ENCODE results near the gene TENM3.

Gene TENM3

DNA sequence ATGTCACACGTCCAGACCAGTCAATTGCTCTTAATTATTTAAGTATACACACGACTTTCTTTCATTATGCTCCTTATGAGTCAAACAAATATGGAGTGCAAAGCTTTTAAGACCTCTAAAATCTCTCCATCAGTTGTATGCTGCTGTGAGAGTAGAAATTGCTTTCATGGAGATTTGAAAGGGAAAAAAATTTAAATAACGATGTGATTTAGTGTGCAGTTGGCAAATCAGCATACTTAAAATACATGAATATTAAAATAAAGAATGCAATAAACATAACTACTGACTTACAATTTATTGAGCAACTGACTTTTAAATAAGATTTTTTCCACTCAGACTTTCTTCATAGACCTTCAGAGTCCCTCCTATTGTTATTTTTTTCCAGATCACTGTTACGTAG, 9.0 kb downstream of the TENM3 start:
- no CpG with 5 or more reads among the region's 4 CpGs for WGBS, 2 experiments (ENCODE audit: insufficient coverage in 2 of 2)
- Histone ChIP-seq H3K9me3 (ENCODE audit: control insufficient read depth, low read length) (peaks cover 3% of the 10 kb centered on the region), H3K27ac (ENCODE audit: low read depth, low read length, severe bottlenecking) (no peak overlapping the region), H3K4me3 (ENCODE audit: extremely low read depth, insufficient read depth, low read length, poor library complexity, severe bottlenecking) (no peak overlapping the region), H3K36me3 (ENCODE audit: control insufficient read depth, insufficient read depth, low read length) (peaks cover 40% of the 10 kb centered on the region), H3K4me1 (ENCODE audit: control insufficient read depth, insufficient read depth, low read length, poor library complexity, severe bottlenecking) (peaks cover 30% of the 10 kb centered on the region)

DNA sequence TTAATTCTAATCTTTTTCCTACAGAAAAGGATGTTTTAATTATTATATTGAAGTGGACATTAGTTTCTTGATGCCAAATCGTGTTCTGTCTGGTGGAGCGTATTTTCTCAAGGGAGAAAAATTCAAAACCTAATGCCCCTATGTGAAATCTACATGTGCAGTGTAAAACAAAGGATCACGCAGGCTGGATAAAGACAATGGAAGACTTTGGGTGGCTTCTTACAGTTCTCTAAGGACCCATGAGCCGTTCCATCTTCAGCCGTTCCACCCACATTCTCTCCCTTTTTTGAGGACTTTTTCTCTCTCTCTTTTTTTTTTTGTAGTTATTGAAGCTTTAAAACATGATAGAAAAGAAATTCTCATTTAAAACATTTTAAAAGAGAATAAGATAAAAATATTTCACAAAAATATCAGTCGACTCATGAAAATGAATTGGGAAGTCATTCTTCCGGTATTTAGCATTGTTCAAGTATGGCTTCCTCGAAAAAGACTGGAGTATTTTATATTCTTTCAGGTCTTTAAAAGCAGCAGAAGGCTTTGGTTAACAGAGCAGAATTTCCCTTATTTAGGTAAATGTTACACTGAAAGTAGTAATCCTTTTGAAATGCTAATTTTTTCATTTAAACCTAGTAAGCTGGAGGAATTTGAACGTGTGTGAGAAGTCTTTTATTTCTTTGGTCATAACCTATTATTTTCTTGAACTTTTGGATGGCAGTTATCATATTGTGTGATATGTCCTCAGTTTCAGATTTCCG, 11.0 kb downstream of the TENM3 start:
- peaks cover 6% of the 10 kb centered on the region for H3K9me3 ChIP-seq (ENCODE audit: control insufficient read depth, low read length)
- H3K27ac ChIP-seq (ENCODE audit: low read depth, low read length, severe bottlenecking): no peak overlapping the region
- H3K36me3 ChIP-seq (ENCODE audit: control insufficient read depth, insufficient read depth, low read length): peaks cover 35% of the 10 kb centered on the region
- WGBS, 2 experiments (ENCODE audit: insufficient coverage in 2 of 2): 63% methylated on average over 1 of the region's 10 CpGs; no CpG with 5 or more reads in 1 of the 2 experiments
- no peak overlapping the region for H3K4me3 ChIP-seq (ENCODE audit: extremely low read depth, insufficient read depth, low read length, poor library complexity, severe bottlenecking)
- peaks cover 24% of the 10 kb centered on the region for H3K4me1 ChIP-seq (ENCODE audit: control insufficient read depth, insufficient read depth, low read length, poor library complexity, severe bottlenecking)

DNA sequence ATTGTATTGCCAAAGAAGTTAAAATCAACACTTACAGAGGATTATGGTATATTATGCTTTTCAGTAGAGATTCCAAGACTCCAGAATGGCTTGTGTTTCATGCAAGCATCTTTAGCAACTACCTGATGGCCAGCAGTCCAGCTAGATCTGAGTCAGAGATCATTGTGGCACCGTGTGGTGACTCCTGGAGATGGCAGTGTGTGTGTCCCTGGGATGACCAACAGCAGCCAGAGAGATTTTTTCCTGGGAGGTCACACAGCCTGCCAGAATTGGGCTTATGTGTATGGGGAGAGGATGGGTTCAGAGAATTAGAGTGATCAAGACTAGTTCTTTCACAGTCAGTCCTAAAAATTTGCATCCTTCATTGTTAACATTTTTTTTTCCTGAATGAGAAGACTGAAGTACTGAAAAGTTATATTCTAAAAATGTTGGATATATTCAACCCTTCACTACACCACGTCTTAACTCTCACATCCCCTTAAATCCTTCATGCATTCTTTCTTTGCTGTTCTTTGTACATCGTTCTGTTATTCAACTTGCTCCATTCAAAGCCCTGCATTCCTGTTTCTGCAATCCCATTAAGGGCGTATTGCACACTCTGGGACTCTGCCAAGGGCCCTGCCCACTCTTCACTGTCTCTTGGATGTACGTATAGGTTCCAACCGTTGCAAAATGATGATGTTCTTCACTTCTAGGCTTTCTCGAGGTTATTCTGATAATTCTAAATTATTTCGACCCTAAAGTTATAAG, 12.4 kb downstream of the TENM3 start:
- H3K27ac ChIP-seq (ENCODE audit: low read depth, low read length, severe bottlenecking): no peak overlapping the region
- peaks cover 6% of the 10 kb centered on the region for H3K9me3 ChIP-seq (ENCODE audit: control insufficient read depth, low read length)
- H3K4me1 ChIP-seq (ENCODE audit: control insufficient read depth, insufficient read depth, low read length, poor library complexity, severe bottlenecking): peaks cover 21% of the 10 kb centered on the region
- H3K36me3 ChIP-seq (ENCODE audit: control insufficient read depth, insufficient read depth, low read length): peaks cover 36% of the 10 kb centered on the region
- no peak overlapping the region for H3K4me3 ChIP-seq (ENCODE audit: extremely low read depth, insufficient read depth, low read length, poor library complexity, severe bottlenecking)
- WGBS, 2 experiments (ENCODE audit: insufficient coverage in 2 of 2): 69 to 76% methylated on average over 6 to 8 of the region's 8 CpGs

DNA sequence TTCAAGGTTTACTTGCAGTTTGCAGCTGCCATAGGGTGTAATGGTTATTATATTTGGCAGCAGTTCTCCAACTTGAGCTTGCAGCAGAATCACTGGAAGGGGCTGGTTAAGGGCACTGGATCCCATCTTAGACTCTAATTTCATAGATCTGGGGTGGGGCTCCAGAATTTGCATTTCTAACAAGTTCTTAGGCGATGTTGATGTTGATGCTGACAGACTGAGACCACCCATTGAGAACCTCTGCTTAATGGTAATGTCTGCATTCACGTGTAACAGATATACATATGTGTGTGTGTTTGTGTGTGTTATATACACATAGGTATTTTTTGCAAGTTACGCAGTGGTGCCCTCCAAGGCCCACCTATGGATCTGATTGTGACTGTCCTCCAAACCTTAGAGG, 13.8 kb downstream of the TENM3 start:
- Histone ChIP-seq H3K9me3 (ENCODE audit: control insufficient read depth, low read length) (peaks cover 6% of the 10 kb centered on the region), H3K36me3 (ENCODE audit: control insufficient read depth, insufficient read depth, low read length) (peaks cover 39% of the 10 kb centered on the region), H3K4me3 (ENCODE audit: extremely low read depth, insufficient read depth, low read length, poor library complexity, severe bottlenecking) (no peak overlapping the region), H3K27ac (ENCODE audit: low read depth, low read length, severe bottlenecking) (no peak overlapping the region), H3K4me1 (ENCODE audit: control insufficient read depth, insufficient read depth, low read length, poor library complexity, severe bottlenecking) (peaks cover 18% of the 10 kb centered on the region)
- WGBS, 2 experiments (ENCODE audit: insufficient coverage in 2 of 2): 64% methylated on average over 2 to 3 of the region's 3 CpGs

DNA sequence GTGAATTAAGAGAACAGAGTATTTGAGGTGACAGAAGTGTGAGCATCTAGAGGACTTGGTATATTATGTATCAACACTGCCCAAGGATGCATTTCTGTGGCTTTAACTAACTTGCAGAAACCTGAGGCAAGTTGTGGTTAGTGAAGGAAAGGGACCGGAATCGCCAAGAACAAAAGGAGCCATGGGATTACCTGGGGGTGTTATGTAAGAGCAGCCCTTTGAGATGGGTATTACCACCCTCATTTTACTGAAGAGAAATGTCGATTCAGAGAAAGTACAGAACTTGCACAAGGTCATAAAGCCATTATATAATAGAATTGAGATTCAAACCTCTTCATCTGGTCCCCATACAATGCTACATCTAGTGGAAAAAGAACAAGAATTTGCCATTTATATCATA, 14.3 kb downstream of the TENM3 start:
- peaks cover 39% of the 10 kb centered on the region for H3K36me3 ChIP-seq (ENCODE audit: control insufficient read depth, insufficient read depth, low read length)
- WGBS, 2 experiments (ENCODE audit: insufficient coverage in 2 of 2): 60% methylated on average over 1 of the region's 3 CpGs; no CpG with 5 or more reads in 1 of the 2 experiments
- peaks cover 6% of the 10 kb centered on the region for H3K9me3 ChIP-seq (ENCODE audit: control insufficient read depth, low read length)
- no peak overlapping the region for H3K4me3 ChIP-seq (ENCODE audit: extremely low read depth, insufficient read depth, low read length, poor library complexity, severe bottlenecking)
- no peak overlapping the region for H3K27ac ChIP-seq (ENCODE audit: low read depth, low read length, severe bottlenecking)
- peaks cover 17% of the 10 kb centered on the region for H3K4me1 ChIP-seq (ENCODE audit: control insufficient read depth, insufficient read depth, low read length, poor library complexity, severe bottlenecking)

DNA sequence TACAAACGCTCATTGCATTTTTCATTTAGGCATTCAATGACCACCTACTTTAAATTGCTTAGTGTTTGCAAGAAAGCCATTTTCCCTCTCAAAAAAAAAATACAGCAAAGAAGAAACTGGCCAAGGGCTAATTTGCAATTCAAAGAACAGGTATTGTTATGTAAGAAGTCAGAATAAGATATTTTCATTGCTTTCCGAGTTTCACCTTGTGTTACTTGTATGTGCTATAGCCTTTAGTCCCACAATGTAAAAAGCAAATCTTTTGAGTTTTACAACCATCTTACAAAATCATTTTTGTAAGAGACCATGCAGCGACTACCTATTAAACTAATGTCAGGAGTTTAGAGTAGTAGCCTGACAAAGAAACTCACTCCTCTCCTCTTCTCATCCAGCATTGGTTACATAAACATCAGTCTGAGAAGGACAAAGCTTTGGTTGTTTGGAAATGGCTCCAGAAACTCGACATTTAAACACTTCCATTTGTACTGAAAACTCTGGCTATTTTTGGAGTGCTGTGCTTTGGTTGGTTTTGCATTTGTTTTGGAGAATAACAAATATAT, 15.3 kb downstream of the TENM3 start:
- Histone ChIP-seq H3K27ac (ENCODE audit: low read depth, low read length, severe bottlenecking) (no peak overlapping the region), H3K4me1 (ENCODE audit: control insufficient read depth, insufficient read depth, low read length, poor library complexity, severe bottlenecking) (peaks cover 16% of the 10 kb centered on the region), H3K9me3 (ENCODE audit: control insufficient read depth, low read length) (peaks cover 11% of the 10 kb centered on the region), H3K4me3 (ENCODE audit: extremely low read depth, insufficient read depth, low read length, poor library complexity, severe bottlenecking) (no peak overlapping the region), H3K36me3 (ENCODE audit: control insufficient read depth, insufficient read depth, low read length) (peaks cover 49% of the 10 kb centered on the region)
- WGBS, 2 experiments (ENCODE audit: insufficient coverage in 2 of 2): 0 to 71% methylated on average over 1 of the region's 4 CpGs

DNA sequence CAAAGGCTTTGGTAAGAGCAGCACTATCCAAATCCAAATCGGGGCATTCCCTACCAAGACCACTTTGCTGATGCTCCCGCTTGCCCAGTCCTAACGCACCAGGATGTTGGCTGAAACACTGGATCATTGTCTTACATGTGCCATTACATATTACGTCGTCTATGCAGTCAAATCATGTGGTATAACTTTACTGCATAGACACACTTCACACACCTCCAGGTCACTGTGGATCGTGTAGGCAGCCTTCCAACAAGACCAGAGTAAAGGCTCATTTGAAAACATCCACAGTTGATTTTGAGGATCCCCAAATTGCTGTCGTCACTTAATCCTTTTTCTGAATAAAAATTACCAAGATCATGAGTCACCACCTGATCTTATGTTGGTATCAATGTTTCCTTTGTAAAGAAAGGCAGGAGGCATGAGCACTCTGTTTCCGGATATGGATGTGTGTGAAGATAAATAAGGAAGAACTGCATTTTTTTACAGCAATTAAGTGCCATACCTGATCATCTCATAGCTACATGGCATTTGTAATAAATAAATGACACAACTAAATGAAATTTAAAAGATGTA, 18.5 kb downstream of the TENM3 start:
- Histone ChIP-seq H3K4me1 (ENCODE audit: control insufficient read depth, insufficient read depth, low read length, poor library complexity, severe bottlenecking) (peaks cover 2% of the 10 kb centered on the region), H3K9me3 (ENCODE audit: control insufficient read depth, low read length) (peaks cover 13% of the 10 kb centered on the region), H3K27ac (ENCODE audit: low read depth, low read length, severe bottlenecking) (no peak overlapping the region), H3K36me3 (ENCODE audit: control insufficient read depth, insufficient read depth, low read length) (peaks cover 56% of the 10 kb centered on the region), H3K4me3 (ENCODE audit: extremely low read depth, insufficient read depth, low read length, poor library complexity, severe bottlenecking) (no peak overlapping the region)
- WGBS, 2 experiments (ENCODE audit: insufficient coverage in 2 of 2): 95 to 96% methylated on average over 6 of the region's 8 CpGs

DNA sequence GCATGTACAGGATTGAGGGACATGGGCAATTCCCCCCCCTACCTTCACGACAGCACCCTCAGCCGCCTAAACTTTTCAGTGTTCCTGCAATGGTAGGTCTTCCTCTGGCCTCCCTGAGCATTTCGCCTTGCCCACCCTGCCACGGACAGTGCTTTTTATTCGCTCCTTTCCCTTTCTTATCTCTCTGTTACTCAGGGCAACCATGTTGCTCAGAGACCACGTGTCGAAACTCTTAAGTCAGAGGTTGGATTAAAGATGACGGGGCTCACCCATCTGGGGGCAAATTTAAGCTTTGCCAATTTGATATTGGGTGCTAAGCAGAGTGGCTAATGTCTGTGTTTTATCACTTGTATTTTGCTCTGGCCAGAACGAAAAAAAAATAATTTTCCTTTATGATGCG, 20.4 kb downstream of the TENM3 start:
- Histone ChIP-seq H3K4me1 (ENCODE audit: control insufficient read depth, insufficient read depth, low read length, poor library complexity, severe bottlenecking) (peaks cover 2% of the 10 kb centered on the region), H3K9me3 (ENCODE audit: control insufficient read depth, low read length) (peaks cover 7% of the 10 kb centered on the region), H3K4me3 (ENCODE audit: extremely low read depth, insufficient read depth, low read length, poor library complexity, severe bottlenecking) (no peak overlapping the region), H3K27ac (ENCODE audit: low read depth, low read length, severe bottlenecking) (no peak overlapping the region), H3K36me3 (ENCODE audit: control insufficient read depth, insufficient read depth, low read length) (peaks cover 56% of the 10 kb centered on the region)
- 96 to 97% methylated on average over 6 to 9 of the region's 10 CpGs for WGBS, 2 experiments (ENCODE audit: insufficient coverage in 2 of 2)

DNA sequence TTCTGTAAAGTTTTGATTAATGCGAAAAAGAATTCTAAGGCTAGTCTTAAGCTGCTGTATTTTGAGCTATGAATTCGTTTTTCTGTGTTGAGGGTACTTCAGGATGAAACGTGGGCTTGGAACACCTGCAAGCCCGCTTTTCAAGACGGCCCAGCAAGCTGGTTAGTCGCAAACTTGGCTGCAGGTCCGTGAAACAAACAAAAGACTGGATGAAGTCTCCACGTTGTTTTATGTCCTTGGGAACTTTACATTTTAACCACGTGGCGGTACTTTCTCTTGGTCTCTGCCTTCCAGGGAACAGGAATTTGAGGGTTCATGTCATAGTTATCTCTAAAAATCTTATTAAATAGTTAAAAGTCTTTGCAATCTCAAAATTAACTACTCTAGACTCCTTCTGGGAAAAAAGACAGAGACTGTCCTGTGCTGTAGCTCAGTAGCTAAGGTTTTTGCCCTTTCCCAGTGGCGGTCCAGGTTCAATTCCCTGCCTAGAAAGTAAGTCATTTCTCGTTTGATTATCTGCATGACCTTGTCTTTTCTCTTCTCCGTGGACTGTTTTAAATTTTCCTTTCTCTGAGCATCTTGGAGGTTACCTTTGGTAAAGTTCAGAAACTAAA, 21.0 kb downstream of the TENM3 start:
- H3K4me1 ChIP-seq (ENCODE audit: control insufficient read depth, insufficient read depth, low read length, poor library complexity, severe bottlenecking): peaks cover 2% of the 10 kb centered on the region
- WGBS, 2 experiments (ENCODE audit: insufficient coverage in 2 of 2): 93 to 95% methylated on average over 9 to 11 of the region's 13 CpGs
- H3K9me3 ChIP-seq (ENCODE audit: control insufficient read depth, low read length): peaks cover 7% of the 10 kb centered on the region
- no peak overlapping the region for H3K27ac ChIP-seq (ENCODE audit: low read depth, low read length, severe bottlenecking)
- H3K4me3 ChIP-seq (ENCODE audit: extremely low read depth, insufficient read depth, low read length, poor library complexity, severe bottlenecking): no peak overlapping the region
- H3K36me3 ChIP-seq (ENCODE audit: control insufficient read depth, insufficient read depth, low read length): peaks cover 61% of the 10 kb centered on the region

DNA sequence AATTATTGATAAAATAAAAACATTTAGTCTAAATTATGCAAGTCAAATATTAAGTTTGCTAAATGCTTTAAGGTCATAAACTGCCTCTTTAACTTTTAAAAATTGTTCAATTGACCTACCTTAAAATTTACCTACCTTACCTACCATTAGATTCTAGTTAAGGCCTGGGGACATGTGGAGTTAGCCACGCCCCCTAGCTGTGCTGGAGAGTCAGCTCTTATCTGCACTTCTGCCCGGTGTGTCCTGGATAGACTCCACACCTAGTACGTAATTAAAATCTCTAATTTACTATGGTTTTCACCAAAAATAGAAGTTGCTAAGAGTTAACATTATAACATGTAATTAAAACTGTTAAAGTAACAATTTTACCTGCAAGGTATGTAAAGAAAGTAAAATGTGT, 22.7 kb downstream of the TENM3 start:
- peaks cover 2% of the 10 kb centered on the region for H3K4me1 ChIP-seq (ENCODE audit: control insufficient read depth, insufficient read depth, low read length, poor library complexity, severe bottlenecking)
- H3K27ac ChIP-seq (ENCODE audit: low read depth, low read length, severe bottlenecking): no peak overlapping the region
- 100% methylated on average over 1 of the region's 3 CpGs; no CpG with 5 or more reads in 1 of the 2 experiments for WGBS, 2 experiments (ENCODE audit: insufficient coverage in 2 of 2)
- H3K9me3 ChIP-seq (ENCODE audit: control insufficient read depth, low read length): peaks cover 7% of the 10 kb centered on the region
- H3K36me3 ChIP-seq (ENCODE audit: control insufficient read depth, insufficient read depth, low read length): peaks cover 52% of the 10 kb centered on the region
- no peak overlapping the region for H3K4me3 ChIP-seq (ENCODE audit: extremely low read depth, insufficient read depth, low read length, poor library complexity, severe bottlenecking)

Measured in mesodermal cell (in vitro differentiated cells).